Mucosa of descending colon (tissue), 3 donors: Measurements from ENCODE around the gene CDC45. TPM values are rescaled to one million over a fixed set of nuclear protein-coding genes. Genes with fewer than 3 reads are reported as not detected.
A peak's percentile ranks its signal among the peaks of the same experiment; 100 is the strongest.

ENCODE experiments used
- ATAC-seq: fragments of 200-7000 bp; cut with Tn5 transposase; one replicate; pipeline ENCODE4 v1.9.1; 2020; ENCODE audit warnings: mild to moderate bottlenecking, moderate library complexity
- DNase-seq, 3 donors: peaks; one replicate each; pipeline ENCODE4 v3.0.0-alpha.2; 2020
- H3K36me3 ChIP-seq: fragments of 200-600 bp; one replicate; pipeline ENCODE4 v1.8.0; 2021; ENCODE audit warnings: low read depth, mild to moderate bottlenecking
- H3K4me1 ChIP-seq: fragments of 200-600 bp; one replicate; pipeline ENCODE4 v1.8.0; 2021; ENCODE audit warnings: low read depth, mild to moderate bottlenecking
- H3K4me3 ChIP-seq: fragments of 200-600 bp; one replicate; pipeline ENCODE4 v1.8.0; 2021; ENCODE audit warnings: mild to moderate bottlenecking
- H3K9me3 ChIP-seq: fragments of 200-600 bp; one replicate; pipeline ENCODE4 v1.8.0; 2021; ENCODE audit warnings: mild to moderate bottlenecking
- CTCF ChIP-seq: fragments of 200-600 bp; IDR thresholded peaks from one replicate; pipeline ENCODE4 v1.8.0; 2022; ENCODE audit warnings: antibody characterized with exemption, mild to moderate bottlenecking
- intact Hi-C, 2 donors: fragments of 100-400 bp; cut with DNase I in 1 of 2; cut with micrococcal nuclease in 1 of 2; formaldehyde crosslinking; loops; one replicate each; pipeline versions ENCODE4 v1.11.0 to v1.11.1; 2022; cut with DNase I, micrococcal nuclease
- long read RNA-seq, 2 donors: library from polyadenylated mRNA; unstranded; transcript quantifications; one replicate each; pipeline ENCODE4 v2.0.0, GENCODE V29; 2019 to 2021
- total RNA-seq, 3 donors: library from RNA; stranded (reverse); fragmentation: NEBNext Ultra II Directional in 2 of 3; extraction: Animal tissue kit (Norgen Biotek cat#: 25700) in 2 of 3; gene quantifications; one replicate each; pipeline versions ENCODE4 v1.2.1 to v1.2.4, GENCODE V29; 2021 to 2023
- donor health status: DM: no; HTN: no; CAD: no; lungs with moderate emphysema.
- donor health status: DM: no; HTN: no; CAD: no.
- donor health status: DM: no; HTN: yes; CAD: no.

The CDC45 gene
- total RNA-seq, result 10 to 100 TPM in 1 of 3 donors, 1 to 10 TPM in 2; 2.2 to 13.9 (median 2.8) TPM
- long read RNA-seq, donor 1, partial matches to known transcripts, result 0 of 3 reads
- long read RNA-seq, donor 1, other reads (novel, unspliced or antisense), result 1 of 3 reads
- long read RNA-seq, donor 2, partial matches to known transcripts, result 1 of 8 reads
- long read RNA-seq, donor 2, other reads (novel, unspliced or antisense), result 3 of 8 reads

- no peak for TF ChIP-seq CTCF
- peaks cover 13% of the 10 kb centered on the region for H3K4me1 ChIP-seq
- H3K4me3 ChIP-seq, result peak within 1 kb of the TSS; percentile 44
- no peaks in the 10 kb centered on the region for H3K36me3 ChIP-seq
- DNase-seq (peak; percentile 94 to 97 (median 96)), ATAC-seq (peak; percentile 94)
- no peaks in the 10 kb centered on the region for H3K9me3 ChIP-seq
- intact Hi-C loops, result no loop called here
Measured at GRCh38 chr22:19479355-19480172, at the start of gene CDC45. Gene CDC45, plus strand, starts transcription at chr22:19479920. Its CDS starts 49 bp downstream, at chr22:19479969.

- DNase-seq, result peak in 2 of 3 donors; percentile 38 to 46
- Histone ChIP-seq H3K36me3 (no peaks in the 10 kb centered on the region), H3K9me3 (no peaks in the 10 kb centered on the region), H3K4me1 (peaks cover 17% of the 10 kb centered on the region), H3K4me3 (peak overlapping the region; percentile 74)
- intact Hi-C loops, result no loop called here
- no peak for TF ChIP-seq CTCF
- ATAC-seq, result no peak
Measured at GRCh38 chr22:19429950-19430889, 49.5 kb upstream of the CDC45 start.

- peak; percentile 40 for ATAC-seq
- intact Hi-C loops, result no loop called here
- TF ChIP-seq CTCF, result no peak
- Histone ChIP-seq H3K4me3 (peak overlapping the region; percentile 74), H3K9me3 (no peaks in the 10 kb centered on the region), H3K36me3 (no peaks in the 10 kb centered on the region), H3K4me1 (peaks cover 17% of the 10 kb centered on the region)
- DNase-seq, result peak; percentile 75 to 85 (median 83)
Measured at GRCh38 chr22:19430890-19431541, 48.7 kb upstream of the CDC45 start.

- Histone ChIP-seq H3K4me3 (peak within 1 kb of the TSS; percentile 74), H3K36me3 (no peaks in the 10 kb centered on the region), H3K4me1 (peaks cover 17% of the 10 kb centered on the region), H3K9me3 (no peaks in the 10 kb centered on the region)
- DNase-seq, result peak; percentile 80 to 90 (median 90)
- no peak for TF ChIP-seq CTCF
- intact Hi-C loops, result no loop called here
- peak; percentile 80 for ATAC-seq
Measured at GRCh38 chr22:19431649-19432132, 48.0 kb upstream of the CDC45 start, which contains the start of gene HIRA. Gene HIRA, minus strand, starts transcription at chr22:19431733. Its CDS starts 257 bp downstream, at chr22:19431476.
